GM12878 (cell line): ENCODE results near the gene IKBIP. TPM values are rescaled to one million over a fixed set of nuclear protein-coding genes. Genes with fewer than 3 reads are reported as not detected.

Source experiments
- ATAC-seq: fragments of 200-7000 bp; cut with Tn5 transposase; 3 replicates; pipeline ENCODE4 v1.9.1; 2020; ENCODE audit warnings: mild to moderate bottlenecking, moderate library complexity
- BruUV-seq: library from RNA; stranded (reverse); fragments of 400-500 nt; replicated peaks from 2 replicates; lab custom pipeline; 2021; lab: Mats Ljungman, UMichigan
- CTCF ChIA-PET: fragments of 300-600 bp; sonication (Branson Sonifier 250); formaldehyde crosslinking; extraction: SDS; loops from one replicate; lab custom pipeline; 2021; ENCODE audit warnings: inconsistent platforms; lab: Yijun Ruan, JAX
- POLR2A ChIA-PET: fragments of 350-600 bp; formaldehyde crosslinking; extraction: SDS; loops from one replicate; lab custom pipeline; 2021; ENCODE audit warnings: inconsistent platforms; lab: Charles Lee
- RAD21 ChIA-PET: fragments of 300-600 bp; sonication (Branson Sonifier 250); formaldehyde crosslinking; loops from one replicate; lab custom pipeline; 2023; ENCODE audit warnings: antibody characterized with exemption; ENCODE audit not compliant: unreplicated experiment; lab: Charles Lee
- SMC1A ChIA-PET: fragments of 300-600 bp; sonication (Branson Sonifier 250); formaldehyde crosslinking; loops from one replicate; lab custom pipeline; 2023; ENCODE audit not compliant: unreplicated experiment, uncharacterized antibody; lab: Charles Lee
- DNase-seq: peaks from one replicate; pipeline ENCODE4 v3.0.0-alpha.2; 2011; ENCODE audit warnings: low read depth, low spot score
- FAIRE-seq: peaks from 3 replicates; lab custom pipeline; 2011; peaks lifted over from hg19 to GRCh38; lab: Jason Lieb, UNC
- H2AFZ ChIP-seq: 2 replicates; pipeline ENCODE4 v1.6.0; 2011; ENCODE audit warnings: low read depth, low read length, control low read depth; ENCODE audit not compliant: control insufficient read depth
- H3K27ac ChIP-seq: 2 replicates; pipeline ENCODE4 v1.5.1; 2011; ENCODE audit warnings: control low read depth; ENCODE audit not compliant: control insufficient read depth, insufficient read depth
- H3K27me3 ChIP-seq, 2 experiments: replicated peaks in 1 of 2; 2 replicates each; pipeline versions ENCODE4 v1.6.0 to v1.6.1; 2011; ENCODE audit warnings: low read length in 1 of 2; ENCODE audit not compliant: control insufficient read depth in 2 of 2, insufficient read depth in 2 of 2
- H3K36me3 ChIP-seq, 2 experiments: 2 replicates each; pipeline ENCODE4 v1.5.1; 2011; ENCODE audit warnings: low read length in 1 of 2; ENCODE audit not compliant: control insufficient read depth in 2 of 2, insufficient read depth in 2 of 2
- H3K4me1 ChIP-seq: 2 replicates; pipeline ENCODE4 v1.6.1; 2011; ENCODE audit warnings: mild to moderate bottlenecking, low read length, moderate library complexity, mixed read lengths; ENCODE audit not compliant: control insufficient read depth, insufficient read depth
- H3K4me2 ChIP-seq: 2 replicates; pipeline ENCODE4 v1.6.0; 2011; ENCODE audit warnings: control low read depth; ENCODE audit not compliant: control insufficient read depth, insufficient read depth
- H3K4me3 ChIP-seq: fragments of 200-600 bp; sonication (generic); 2 replicates; pipeline ENCODE4 v1.5.1; 2016
- H3K79me2 ChIP-seq: 2 replicates; pipeline ENCODE4 v1.6.0; 2011; ENCODE audit warnings: low read length; ENCODE audit not compliant: control insufficient read depth, insufficient read depth
- H3K9ac ChIP-seq: 2 replicates; pipeline ENCODE4 v1.8.0; 2011; ENCODE audit warnings: low read length, control low read depth, mixed read lengths; ENCODE audit not compliant: control insufficient read depth, insufficient read depth
- H3K9me3 ChIP-seq: replicated peaks from 3 replicates; pipeline ENCODE4 v1.5.1; 2011; ENCODE audit warnings: mild to moderate bottlenecking, low read length; ENCODE audit not compliant: control insufficient read depth, insufficient read depth
- H4K20me1 ChIP-seq: 2 replicates; pipeline ENCODE4 v1.6.0; 2011; ENCODE audit not compliant: control insufficient read depth, insufficient read depth
- ATF7 ChIP-seq: fragments of 450-650 bp; IDR thresholded peaks from 2 replicates; pipeline ENCODE4 v1.6.1; 2016; ENCODE audit warnings: low read depth, mild to moderate bottlenecking
- CEBPB ChIP-seq, 2 experiments: fragments of 150-350 bp in 1 of 2; IDR thresholded peaks; 2 replicates each; pipeline ENCODE4 v1.6.1; 2012 to 2014; ENCODE audit warnings: low read depth in 2 of 2, low read length in 2 of 2, borderline replicate concordance in 1 of 2, inconsistent platforms in 1 of 2
- GATAD2B ChIP-seq: fragments of 450-650 bp; conservative IDR thresholded peaks from 2 replicates; pipeline ENCODE4 v1.6.1; 2017; ENCODE audit warnings: low read depth, mild to moderate bottlenecking, moderate library complexity
- JUNB ChIP-seq: IDR thresholded peaks from 2 replicates; pipeline ENCODE4 v1.6.1; 2016; ENCODE audit warnings: antibody characterized with exemption, mild to moderate bottlenecking
- MEF2A ChIP-seq: IDR thresholded peaks from 2 replicates; pipeline ENCODE4 v1.6.1; 2011; ENCODE audit warnings: low read depth, mild to moderate bottlenecking, low read length, moderate library complexity; ENCODE audit not compliant: insufficient read depth
- MXI1 ChIP-seq: fragments of 150-350 bp; IDR thresholded peaks from 2 replicates; pipeline ENCODE4 v1.6.1; 2011; ENCODE audit warnings: low read depth, mild to moderate bottlenecking, inconsistent platforms, low read length, improper control_type of control experiment
- PAX8 ChIP-seq: fragments of 450-650 bp; IDR thresholded peaks from 2 replicates; pipeline ENCODE4 v1.6.1; 2017; ENCODE audit warnings: mild to moderate bottlenecking, moderate library complexity
- RBBP5 ChIP-seq: fragments of 200-600 bp; sonication (generic); conservative IDR thresholded peaks from 2 replicates; pipeline ENCODE4 v1.6.1; 2016
- RELB ChIP-seq: fragments of 450-650 bp; IDR thresholded peaks from 2 replicates; pipeline ENCODE4 v1.6.1; 2017; ENCODE audit warnings: low read depth, mild to moderate bottlenecking, moderate library complexity
- SUPT20H ChIP-seq: IDR thresholded peaks from 2 replicates; pipeline ENCODE4 v1.6.1; 2011; ENCODE audit warnings: low read depth, mild to moderate bottlenecking, low read length, moderate library complexity, borderline replicate concordance; ENCODE audit not compliant: control insufficient read depth
- TBL1XR1 ChIP-seq: IDR thresholded peaks from 2 replicates; pipeline ENCODE4 v1.6.1; 2012; ENCODE audit warnings: low read depth, low read length, improper control_type of control experiment
- TCF7 ChIP-seq: IDR thresholded peaks from 2 replicates; pipeline ENCODE4 v1.6.1; 2014; ENCODE audit warnings: antibody characterized with exemption, borderline replicate concordance
- ZNF24 ChIP-seq: fragments of 450-650 bp; IDR thresholded peaks from 2 replicates; pipeline ENCODE4 v1.6.1; 2017; ENCODE audit warnings: antibody characterized with exemption, mild to moderate bottlenecking
- ZSCAN29 ChIP-seq: fragments of 450-650 bp; IDR thresholded peaks from 2 replicates; pipeline ENCODE4 v1.6.1; 2017; ENCODE audit warnings: mild to moderate bottlenecking, moderate library complexity
- WGBS: methylation state at CpG from one replicate; pipeline ENCODE4 v1.1.6; 2016; ENCODE audit warnings: low lambda C conversion rate; ENCODE audit not compliant: insufficient replicate concordance, insufficient coverage; ENCODE audit errors: missing lambda C conversion rate; 5-methylcytosine and 5-hydroxymethylcytosine counted together
- in situ Hi-C: fragments of 300-500 bp; cut with MboI; formaldehyde crosslinking; loops from 9 replicates; pipeline ENCODE4 v1.14.3; 2018; ENCODE audit warnings: mixed read lengths
- intact Hi-C: fragments of 100-400 bp; cut with micrococcal nuclease; formaldehyde crosslinking; loops from one replicate; pipeline ENCODE4 v1.14.2; 2022; ENCODE audit not compliant: unreplicated experiment
- polyA plus RNA-seq, 11 experiments: library from polyadenylated mRNA; depleted of rRNA in 4 of 11; unstranded in 6 of 11; stranded (reverse) in 5 of 11; fragments of >200 nt; fragmentation: Nextera tagmentation in 4 of 11; fragmentation: Illumina TruSeq in 1 of 11; extraction: Ambion mirVana in 4 of 11; extraction: Trizol in 1 of 11; gene quantifications; 1 replicate in 1 of 11; 2 replicates in 10 of 11; pipeline versions ENCODE4 v1.2.1 to v1.2.3, GENCODE V29; 2011 to 2016; ENCODE audit warnings: inconsistent platforms in 2 of 11, missing spikeins in 2 of 11, low read depth in 1 of 11
- total RNA-seq, 4 experiments: library from RNA; depleted of rRNA in 3 of 4; stranded (reverse); fragments of >200 nt in 3 of 4; fragmentation: Illumina TruSeq in 1 of 4; extraction: Trizol in 1 of 4; gene quantifications; 2 replicates each; pipeline versions ENCODE4 v1.2.1 to v1.2.3, GENCODE V29; 2013 to 2021
- TF ChIP-seq, protein P1 (sequence below): IDR thresholded peaks from 2 replicates; pipeline ENCODE4 v1.6.1; 2011; ENCODE audit warnings: borderline replicate concordance, low read depth, mild to moderate bottlenecking, moderate library complexity, low read length; ENCODE audit not compliant: insufficient read depth, poor library complexity, severe bottlenecking
- TF ChIP-seq, protein P2 (sequence below), 3 experiments: IDR thresholded peaks in 2 of 3; conservative IDR thresholded peaks in 1 of 3; 2 replicates each; pipeline ENCODE4 v1.5.1; 2011; ENCODE audit warnings: low read depth in 3 of 3, low read length in 3 of 3, mild to moderate bottlenecking in 3 of 3, control low read depth in 2 of 3, moderate library complexity in 2 of 3, inconsistent platforms in 1 of 3, mixed read lengths in 1 of 3; ENCODE audit not compliant: control insufficient read depth in 2 of 3, insufficient read depth in 1 of 3; ENCODE audit errors: extremely low read depth in 1 of 3

Gene IKBIP
- total and polyA plus RNA-seq, 10 of the 15 experiments (the other 5 are each of a cell fraction or from before 2014, with no cell fraction given), result 5.4 to 34.5 (median 18.4) TPM

DNA sequence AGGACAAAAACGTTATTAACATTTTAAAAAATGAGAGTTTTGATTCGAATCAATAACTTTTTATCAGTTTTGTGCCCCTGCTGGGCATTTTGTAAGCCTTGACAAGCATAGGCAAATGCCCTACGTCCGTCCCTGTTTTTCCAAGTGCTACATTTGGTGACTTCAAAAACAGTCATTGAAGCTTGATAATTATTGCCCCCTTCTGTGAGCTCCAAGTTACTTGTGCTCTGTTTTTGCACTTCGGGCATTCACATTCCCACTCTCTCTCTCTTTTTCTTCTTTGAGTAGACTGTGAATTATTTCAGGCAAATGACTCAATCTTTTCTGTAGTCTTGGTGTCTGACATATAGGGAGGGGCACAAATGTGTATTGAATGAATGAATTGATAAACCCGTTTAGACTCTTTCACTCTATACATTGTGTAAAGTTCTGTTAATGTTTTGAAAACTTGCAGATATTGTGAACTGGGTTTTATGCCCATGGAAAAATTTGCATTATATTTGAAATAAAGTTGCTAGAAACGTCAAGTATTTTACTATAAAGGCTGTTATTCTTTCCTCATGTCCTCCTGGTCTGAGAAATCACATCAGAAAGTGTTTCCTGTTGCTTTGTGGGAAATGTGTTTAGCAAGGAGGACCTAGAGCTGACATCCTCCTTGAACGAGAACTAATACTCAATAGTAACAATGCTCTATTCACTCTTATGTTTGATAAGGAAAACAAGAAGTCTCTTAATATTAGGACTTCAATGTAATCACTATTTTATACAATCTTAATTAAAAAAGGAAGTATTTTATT is 1.9 kb upstream of the IKBIP start:
- intact Hi-C loops, result no loop called here
- in situ Hi-C loops, result no loop called here

More for the DNA sequence above, 1.9 kb upstream of the IKBIP start:
- RAD21 ChIA-PET, result interaction anchor here (0.6 to 1.3 kb wide), 6 partner anchors 10 to 80 kb away, joined by 3 to 12 read pairs (median 6); partner anchors contain the start of gene SLC25A3
- H3K79me2 ChIP-seq, result peaks cover 60% of the 10 kb centered on the region
- TF ChIP-seq PAX8 (no peak), ZNF24 (peak; percentile 60), JUNB (no peak), MEF2A (no peak), RELB (no peak), RBBP5 (no peak), TCF7 (no peak), SUPT20H (no peak), GATAD2B (no peak), MXI1 (no peak), CEBPB (IDR thresholded peaks at IDR 0.05; ENCODE audit: borderline replicate concordance in 1 of 2, low read depth in 2 of 2, low read length in 2 of 2) (no peak), TBL1XR1 (no peak), ATF7 (no peak), ZSCAN29 (no peak)
- TF ChIP-seq, protein P1, sequence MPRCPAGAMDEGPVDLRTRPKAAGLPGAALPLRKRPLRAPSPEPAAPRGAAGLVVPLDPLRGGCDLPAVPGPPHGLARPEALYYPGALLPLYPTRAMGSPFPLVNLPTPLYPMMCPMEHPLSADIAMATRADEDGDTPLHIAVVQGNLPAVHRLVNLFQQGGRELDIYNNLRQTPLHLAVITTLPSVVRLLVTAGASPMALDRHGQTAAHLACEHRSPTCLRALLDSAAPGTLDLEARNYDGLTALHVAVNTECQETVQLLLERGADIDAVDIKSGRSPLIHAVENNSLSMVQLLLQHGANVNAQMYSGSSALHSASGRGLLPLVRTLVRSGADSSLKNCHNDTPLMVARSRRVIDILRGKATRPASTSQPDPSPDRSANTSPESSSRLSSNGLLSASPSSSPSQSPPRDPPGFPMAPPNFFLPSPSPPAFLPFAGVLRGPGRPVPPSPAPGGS, result no peak
- TF ChIP-seq, protein P2, sequence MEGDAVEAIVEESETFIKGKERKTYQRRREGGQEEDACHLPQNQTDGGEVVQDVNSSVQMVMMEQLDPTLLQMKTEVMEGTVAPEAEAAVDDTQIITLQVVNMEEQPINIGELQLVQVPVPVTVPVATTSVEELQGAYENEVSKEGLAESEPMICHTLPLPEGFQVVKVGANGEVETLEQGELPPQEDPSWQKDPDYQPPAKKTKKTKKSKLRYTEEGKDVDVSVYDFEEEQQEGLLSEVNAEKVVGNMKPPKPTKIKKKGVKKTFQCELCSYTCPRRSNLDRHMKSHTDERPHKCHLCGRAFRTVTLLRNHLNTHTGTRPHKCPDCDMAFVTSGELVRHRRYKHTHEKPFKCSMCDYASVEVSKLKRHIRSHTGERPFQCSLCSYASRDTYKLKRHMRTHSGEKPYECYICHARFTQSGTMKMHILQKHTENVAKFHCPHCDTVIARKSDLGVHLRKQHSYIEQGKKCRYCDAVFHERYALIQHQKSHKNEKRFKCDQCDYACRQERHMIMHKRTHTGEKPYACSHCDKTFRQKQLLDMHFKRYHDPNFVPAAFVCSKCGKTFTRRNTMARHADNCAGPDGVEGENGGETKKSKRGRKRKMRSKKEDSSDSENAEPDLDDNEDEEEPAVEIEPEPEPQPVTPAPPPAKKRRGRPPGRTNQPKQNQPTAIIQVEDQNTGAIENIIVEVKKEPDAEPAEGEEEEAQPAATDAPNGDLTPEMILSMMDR (IDR thresholded peaks at IDR 0.05 in 2 of 3, conservative IDR thresholded peaks at IDR 0.05 in 1 of 3; ENCODE audit: control insufficient read depth in 2 of 3, extremely low read depth in 1 of 3, insufficient read depth in 1 of 3, low read depth in 3 of 3, low read length in 3 of 3), result peak in 1 of 3 experiments; percentile 15; a peak in 1 of 6 replicates
- TF ChIP-seq, all 136 proteins: peak for 2
- H3K4me1 ChIP-seq, result no peaks in the 10 kb centered on the region
- no TSS peak for BruUV-seq
- H3K4me2 ChIP-seq, result peak overlapping the region; percentile 75
- H3K27me3 ChIP-seq, result no peaks in the 10 kb centered on the region
- SMC1A ChIA-PET, result interaction anchor here (0.7 to 3.8 kb wide), 10 partner anchors 17 to 1737 kb away, joined by 3 to 46 read pairs (median 4); partner anchors contain the start of gene SLC25A3
- H4K20me1 ChIP-seq, result no peaks in the 10 kb centered on the region
- WGBS, result 13% methylated on average over 8 of the region's 8 CpGs
- POLR2A ChIA-PET, result interaction anchor here (1.0 to 6.7 kb wide), 6 partner anchors 10 to 127 kb away, joined by 3 to 41 read pairs (median 4); partner anchors contain the start of gene SLC25A3
- peak overlapping the region; percentile 94; the same call in 1 of the 2 replicates for H3K27ac ChIP-seq
- H2AFZ ChIP-seq, result no peak overlapping the region; the same call in 1 of the 2 replicates
- ATAC-seq, result no peak
- H3K9me3 ChIP-seq, result no peaks in the 10 kb centered on the region
- peak overlapping the region; percentile 11 for H3K9ac ChIP-seq
- peaks cover 0 to 8% of the 10 kb centered on the region in 2 experiments; a peak in 1 of 4 replicates for H3K36me3 ChIP-seq
- FAIRE-seq, result no peak
- no peak for DNase-seq
- CTCF ChIA-PET, result interaction anchor here (0.8 to 1.7 kb wide), 7 partner anchors 10 to 79 kb away, joined by 3 to 21 read pairs (median 4); partner anchors contain the start of gene SLC25A3
- H3K4me3 ChIP-seq, result peak overlapping the region; percentile 98
